MCF 10A (cell line): ENCODE data around the gene POLR1A. TPM values are rescaled to one million over a fixed set of nuclear protein-coding genes. Genes with fewer than 3 reads are reported as not detected.

ENCODE experiments used
- BruUV-seq: library from RNA; stranded (reverse); fragments of 400-500 nt; replicated peaks from 2 replicates; lab custom pipeline; 2021; lab: Mats Ljungman, UMichigan
- CTCF ChIA-PET: fragments of 300-600 bp; sonication (Branson Sonifier 250); formaldehyde crosslinking; extraction: SDS; loops from one replicate; lab custom pipeline; 2021; ENCODE audit warnings: antibody characterized with exemption, inconsistent platforms; lab: Yijun Ruan, JAX
- POLR2A ChIA-PET: fragments of 300-600, 350-650 bp; sonication (Branson Sonifier 250); formaldehyde crosslinking; extraction: SDS; loops from one replicate; lab custom pipeline; 2020; ENCODE audit warnings: antibody characterized with exemption, inconsistent platforms; lab: Yijun Ruan, JAX
- DNase-seq: peaks from one replicate; pipeline ENCODE4 v3.0.0-alpha.2; 2018; ENCODE audit not compliant: unreplicated experiment
- H3K27ac Mint-ChIP-seq: one replicate; pipeline ENCODE4 v1.8.0; 2022; ENCODE audit warnings: mild to moderate bottlenecking, low read depth, mixed read lengths; ENCODE audit not compliant: unreplicated experiment
- H3K27me3 Mint-ChIP-seq: one replicate; pipeline ENCODE4 v1.8.0; 2022; ENCODE audit warnings: mixed read lengths; ENCODE audit not compliant: insufficient read depth, unreplicated experiment
- H3K36me3 Mint-ChIP-seq: one replicate; pipeline ENCODE4 v1.8.0; 2022; ENCODE audit warnings: mild to moderate bottlenecking, moderate library complexity, mixed read lengths; ENCODE audit not compliant: insufficient read depth, unreplicated experiment
- H3K4me1 Mint-ChIP-seq: one replicate; pipeline ENCODE4 v1.8.0; 2022; ENCODE audit warnings: mixed read lengths; ENCODE audit not compliant: insufficient read depth, unreplicated experiment
- H3K4me3 Mint-ChIP-seq: one replicate; pipeline ENCODE4 v1.8.0; 2022; ENCODE audit warnings: mild to moderate bottlenecking, moderate library complexity, mixed read lengths; ENCODE audit not compliant: unreplicated experiment
- H3K9me3 Mint-ChIP-seq: one replicate; pipeline ENCODE4 v1.8.0; 2022; ENCODE audit warnings: mixed read lengths; ENCODE audit not compliant: unreplicated experiment
- CTCF ChIP-seq: fragments of 200-600 bp; IDR thresholded peaks from one replicate; pipeline ENCODE4 v1.8.0; 2022; ENCODE audit warnings: antibody characterized with exemption, mild to moderate bottlenecking; ENCODE audit not compliant: unreplicated experiment
- intact Hi-C: fragments of 100-400 bp; cut with micrococcal nuclease; formaldehyde crosslinking; loops from 2 replicates; pipeline ENCODE4 v1.14.1; 2022
- total RNA-seq: library from RNA; stranded (reverse); gene quantifications from 2 replicates; pipeline ENCODE4 v1.2.3, GENCODE V29; 2022

The POLR1A gene
- total RNA-seq, 1 experiment from 2014 or later: 52.7 TPM

GRCh38 chr2:86068136-86068588 is 37.5 kb downstream of the POLR1A start:
- DNase-seq: no peak
- Mint-ChIP-seq H3K27me3 (no peaks in the 10 kb centered on the region), H3K36me3 (peaks cover 74% of the 10 kb centered on the region), H3K4me1 (peaks cover 10% of the 10 kb centered on the region), H3K27ac (no peak overlapping the region), H3K4me3 (no peak overlapping the region), H3K9me3 (no peaks in the 10 kb centered on the region)
- intact Hi-C loops: no loop called here
- POLR2A ChIA-PET: interaction anchor here (0.5 to 1.3 kb wide), 3 partner anchors 8 to 312 kb away, joined by 3 to 5 read pairs (median 3); no protein-coding TSS in a partner anchor
- no peak for TF ChIP-seq CTCF
- CTCF ChIA-PET: interaction anchor here (1.1 kb wide), 2 partner anchors 9 to 12 kb away, joined by 3 to 6 read pairs; no protein-coding TSS in a partner anchor
- BruUV-seq: no TSS peak

GRCh38 chr2:86066915-86067314 is 38.8 kb downstream of the POLR1A start:
- intact Hi-C loops: no loop called here
- no TSS peak for BruUV-seq

GRCh38 chr2:86066007-86066578 is 39.6 kb downstream of the POLR1A start:
- no TSS peak for BruUV-seq
- ChIA-PET POLR2A (no interaction called here), CTCF (no interaction called here)
- Mint-ChIP-seq H3K9me3 (no peaks in the 10 kb centered on the region), H3K36me3 (peaks cover 80% of the 10 kb centered on the region), H3K4me3 (no peak overlapping the region), H3K4me1 (peaks cover 25% of the 10 kb centered on the region), H3K27ac (no peak overlapping the region), H3K27me3 (no peaks in the 10 kb centered on the region)
- intact Hi-C loops: no loop called here
- no peak for TF ChIP-seq CTCF
- DNase-seq: no peak

More at GRCh38 chr2:86066915-86067314, 38.8 kb downstream of the POLR1A start:
- H3K4me3 Mint-ChIP-seq: no peak overlapping the region
- TF ChIP-seq CTCF: no peak
- H3K9me3 Mint-ChIP-seq: no peaks in the 10 kb centered on the region
- ChIA-PET CTCF (interaction anchor here (0.9 to 1.1 kb wide), 2 partner anchors 10 to 239 kb away, joined by 3 to 6 read pairs; no protein-coding TSS in a partner anchor), POLR2A (interaction anchor here (0.7 kb wide), 2 partner anchors 66 to 131 kb away, joined by 3 to 4 read pairs; no protein-coding TSS in a partner anchor)
- no peak for DNase-seq
- peaks cover 78% of the 10 kb centered on the region for H3K36me3 Mint-ChIP-seq
- no peaks in the 10 kb centered on the region for H3K27me3 Mint-ChIP-seq
- no peak overlapping the region for H3K27ac Mint-ChIP-seq
- H3K4me1 Mint-ChIP-seq: peaks cover 19% of the 10 kb centered on the region

GRCh38 chr2:86065512-86065911 is 40.2 kb downstream of the POLR1A start:
- BruUV-seq: no TSS peak
- Mint-ChIP-seq H3K36me3 (peaks cover 80% of the 10 kb centered on the region), H3K27me3 (no peaks in the 10 kb centered on the region), H3K27ac (no peak overlapping the region), H3K9me3 (no peaks in the 10 kb centered on the region), H3K4me3 (no peak overlapping the region), H3K4me1 (peaks cover 25% of the 10 kb centered on the region)
- intact Hi-C loops: no loop called here
- ChIA-PET POLR2A (interaction anchor here (0.6 kb wide), 1 partner anchor 389 kb away, joined by 5 read pairs; no protein-coding TSS in a partner anchor), CTCF (interaction anchor here (0.7 to 1.1 kb wide), 2 partner anchors 14 to 28 kb away, joined by 3 read pairs; no protein-coding TSS in a partner anchor)
- DNase-seq: no peak
- no peak for TF ChIP-seq CTCF
